Measurements from ENCODE around the gene CKAP2L. TPM values are rescaled to one million over a fixed set of nuclear protein-coding genes. Genes with fewer than 3 reads are reported as not detected.

The CKAP2L gene
- total RNA-seq, 1 donor from 2014 or later: 2.1 TPM

DNA sequence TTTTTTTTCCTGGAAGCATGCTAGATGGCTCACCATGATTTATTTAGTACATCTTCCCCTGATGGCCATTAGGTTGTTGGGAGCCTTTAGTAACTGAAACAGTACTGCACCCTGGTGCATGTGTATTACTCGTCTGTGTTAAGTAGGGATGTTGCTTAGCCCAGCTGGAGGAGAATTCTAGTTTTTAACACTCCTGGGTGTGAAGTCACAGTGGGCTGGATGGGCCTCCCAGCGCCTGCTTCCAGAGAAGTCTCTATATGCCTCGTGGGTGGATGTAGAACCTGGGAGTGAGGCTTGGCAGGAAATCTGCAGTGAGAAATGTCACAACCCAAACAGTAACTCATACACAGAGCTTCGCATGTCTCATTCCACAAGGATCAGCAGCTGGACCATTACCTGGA is 72.5 kb downstream of the CKAP2L start:
- peak overlapping the region; percentile 96 for H3K27ac Mint-ChIP-seq (ENCODE audit: unreplicated experiment)
- H3K4me3 ChIP-seq (ENCODE audit: insufficient read depth, low read depth, low read length): no peak overlapping the region
- no peaks in the 10 kb centered on the region for H3K36me3 Mint-ChIP-seq (ENCODE audit: low read depth, unreplicated experiment)

GRCh38 chr2:112690853-112691401 is 73.5 kb downstream of the CKAP2L start:
- no peak for FAIRE-seq
- Histone ChIP-seq H3K9me3 (ENCODE audit: insufficient read depth, low read depth, low read length) (no peaks in the 10 kb centered on the region), H3K4me2 (ENCODE audit: low read length) (peak overlapping the region; percentile 67), H3K36me3 (ENCODE audit: insufficient read depth, low read length) (no peaks in the 10 kb centered on the region), H3K27me3 (ENCODE audit: insufficient read depth, low read length) (no peaks in the 10 kb centered on the region), H4K20me1 (ENCODE audit: insufficient read depth, low read length) (no peaks in the 10 kb centered on the region), H3K79me2 (ENCODE audit: insufficient read depth, low read length) (no peaks in the 10 kb centered on the region), H3K4me3 (ENCODE audit: insufficient read depth, low read depth, low read length) (no peak overlapping the region), H3K27ac (ENCODE audit: low read depth, low read length) (no peak overlapping the region), H3K4me1 (ENCODE audit: insufficient read depth, low read length) (peaks cover 21% of the 10 kb centered on the region), H2AFZ (ENCODE audit: low read depth, low read length) (no peak overlapping the region), H3K9ac (ENCODE audit: low read length) (no peak overlapping the region)
- H3K27ac Mint-ChIP-seq (ENCODE audit: unreplicated experiment): peak overlapping the region; percentile 81
- peak; percentile 52 for DNase-seq (ENCODE audit: low read depth)
- no peak overlapping the region for H3K4me3 Mint-ChIP-seq (ENCODE audit: unreplicated experiment)
- H3K4me1 Mint-ChIP-seq (ENCODE audit: low read depth, unreplicated experiment): peaks cover 21% of the 10 kb centered on the region
- TF ChIP-seq CTCF (IDR thresholded peaks at IDR 0.05; ENCODE audit: insufficient read depth, low read depth, low read length): peak; percentile 34
- no peak for TF ChIP-seq EZH2 (IDR thresholded peaks at IDR 0.05; ENCODE audit: insufficient read depth, low read length)
- no peaks in the 10 kb centered on the region for H3K9me3 Mint-ChIP-seq (ENCODE audit: unreplicated experiment)
- peaks cover 13% of the 10 kb centered on the region for H3K27me3 Mint-ChIP-seq (ENCODE audit: low read depth, unreplicated experiment)
- no peaks in the 10 kb centered on the region for H3K36me3 Mint-ChIP-seq (ENCODE audit: low read depth, unreplicated experiment)

More for the DNA sequence above, 72.5 kb downstream of the CKAP2L start:
- Histone ChIP-seq H3K36me3 (ENCODE audit: insufficient read depth, low read length) (no peaks in the 10 kb centered on the region), H4K20me1 (ENCODE audit: insufficient read depth, low read length) (no peaks in the 10 kb centered on the region), H3K4me2 (ENCODE audit: low read length) (peak overlapping the region; percentile 67), H3K9me3 (ENCODE audit: insufficient read depth, low read depth, low read length) (no peaks in the 10 kb centered on the region), H3K27ac (ENCODE audit: low read depth, low read length) (peak overlapping the region; percentile 42), H3K4me1 (ENCODE audit: insufficient read depth, low read length) (peaks cover 21% of the 10 kb centered on the region), H3K27me3 (ENCODE audit: insufficient read depth, low read length) (no peaks in the 10 kb centered on the region), H3K9ac (ENCODE audit: low read length) (no peak overlapping the region), H2AFZ (ENCODE audit: low read depth, low read length) (no peak overlapping the region), H3K79me2 (ENCODE audit: insufficient read depth, low read length) (no peaks in the 10 kb centered on the region)
- DNase-seq (ENCODE audit: low read depth) (peak; percentile 25), FAIRE-seq (no peak)
- Mint-ChIP-seq H3K9me3 (ENCODE audit: unreplicated experiment) (no peaks in the 10 kb centered on the region), H3K27me3 (ENCODE audit: low read depth, unreplicated experiment) (peaks cover 11% of the 10 kb centered on the region), H3K4me1 (ENCODE audit: low read depth, unreplicated experiment) (peaks cover 21% of the 10 kb centered on the region), H3K4me3 (ENCODE audit: unreplicated experiment) (no peak overlapping the region)
- TF ChIP-seq EZH2 (IDR thresholded peaks at IDR 0.05; ENCODE audit: insufficient read depth, low read length): no peak
- TF ChIP-seq CTCF (IDR thresholded peaks at IDR 0.05; ENCODE audit: insufficient read depth, low read depth, low read length): no peak

DNA sequence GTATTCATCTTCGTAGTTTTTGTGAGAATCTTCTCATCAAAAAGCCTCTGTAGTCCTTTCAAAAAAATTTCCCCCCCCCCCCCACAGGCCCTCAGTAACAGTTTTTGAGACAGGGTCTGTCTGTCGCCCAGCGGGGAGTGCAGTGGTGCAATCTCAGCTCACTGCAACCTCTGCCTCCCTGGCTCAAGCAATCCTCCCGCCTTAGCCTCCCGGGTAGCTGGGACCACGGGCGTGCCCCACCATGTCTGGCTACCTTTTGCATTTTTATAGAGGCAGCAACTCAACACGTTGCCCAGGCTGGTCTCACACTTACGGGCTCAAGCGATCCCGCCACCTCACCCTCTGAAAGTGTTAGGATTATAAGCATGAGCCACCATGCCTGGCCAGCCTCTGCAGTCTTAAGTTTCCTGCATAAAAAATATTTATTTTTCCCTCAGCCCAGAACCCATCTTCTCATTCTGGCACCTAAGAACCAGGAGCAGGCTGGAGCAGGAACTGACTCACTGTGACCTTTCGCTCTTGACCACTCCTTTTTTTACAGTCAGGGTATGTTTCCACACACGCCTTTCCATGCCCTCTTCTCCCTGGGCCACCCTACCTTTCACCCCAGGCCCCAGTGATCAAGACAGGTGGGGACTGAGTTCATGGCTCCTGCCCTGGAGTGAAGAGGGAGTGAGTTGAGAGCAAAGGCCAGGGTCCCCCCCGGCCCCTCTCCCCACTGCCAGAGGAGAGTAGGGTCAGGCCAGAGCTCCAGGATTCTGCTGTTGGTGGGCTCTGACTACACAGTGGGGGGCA is 76.1 kb downstream of the CKAP2L start:
- no peaks in the 10 kb centered on the region for H3K9me3 Mint-ChIP-seq (ENCODE audit: unreplicated experiment)
- FAIRE-seq: no peak

More for the DNA sequence above, 76.1 kb downstream of the CKAP2L start:
- Mint-ChIP-seq H3K36me3 (ENCODE audit: low read depth, unreplicated experiment) (no peaks in the 10 kb centered on the region), H3K27me3 (ENCODE audit: low read depth, unreplicated experiment) (peaks cover 18% of the 10 kb centered on the region), H3K4me1 (ENCODE audit: low read depth, unreplicated experiment) (peaks cover 21% of the 10 kb centered on the region), H3K4me3 (ENCODE audit: unreplicated experiment) (no peak overlapping the region), H3K27ac (ENCODE audit: unreplicated experiment) (no peak overlapping the region)
- TF ChIP-seq EZH2 (IDR thresholded peaks at IDR 0.05; ENCODE audit: insufficient read depth, low read length): no peak
- no peak for TF ChIP-seq CTCF (IDR thresholded peaks at IDR 0.05; ENCODE audit: insufficient read depth, low read depth, low read length)
- H3K9me3 ChIP-seq (ENCODE audit: insufficient read depth, low read depth, low read length): no peaks in the 10 kb centered on the region
- H3K4me3 ChIP-seq (ENCODE audit: insufficient read depth, low read depth, low read length): no peak overlapping the region
- no peak for DNase-seq (ENCODE audit: low read depth)
- no peak overlapping the region for H2AFZ ChIP-seq (ENCODE audit: low read depth, low read length)
- H3K27me3 ChIP-seq (ENCODE audit: insufficient read depth, low read length): no peaks in the 10 kb centered on the region
- no peak overlapping the region for H3K4me2 ChIP-seq (ENCODE audit: low read length)
- no peak overlapping the region for H3K9ac ChIP-seq (ENCODE audit: low read length)
- no peak overlapping the region for H3K27ac ChIP-seq (ENCODE audit: low read depth, low read length)
- no peaks in the 10 kb centered on the region for H3K36me3 ChIP-seq (ENCODE audit: insufficient read depth, low read length)
- no peaks in the 10 kb centered on the region for H3K79me2 ChIP-seq (ENCODE audit: insufficient read depth, low read length)
- H3K4me1 ChIP-seq (ENCODE audit: insufficient read depth, low read length): peaks cover 21% of the 10 kb centered on the region
- H4K20me1 ChIP-seq (ENCODE audit: insufficient read depth, low read length): no peaks in the 10 kb centered on the region

Measured in astrocyte (in vitro differentiated cells and primary cell).